ENCODE results near the gene LRFN4.

LRFN4 gene

DNA sequence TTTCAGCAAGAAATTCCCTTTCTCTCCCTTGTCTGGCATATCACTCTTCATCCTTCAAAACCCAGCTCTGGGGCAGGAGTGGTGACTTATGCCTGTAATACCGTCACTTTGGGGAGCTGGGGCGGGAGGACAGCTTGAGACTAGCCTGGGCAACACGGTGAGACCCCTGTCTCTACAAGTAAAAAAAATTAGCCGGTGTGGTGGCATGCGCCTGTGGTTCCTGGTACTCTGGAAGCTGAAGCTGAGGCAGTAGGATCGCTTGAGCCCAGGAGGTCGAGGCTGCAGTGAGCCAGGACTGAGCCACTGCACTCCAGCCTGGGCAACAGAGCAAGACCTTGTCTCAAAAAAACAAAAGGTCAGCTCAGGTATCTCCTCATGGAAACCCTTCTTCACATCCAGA is 15.0 kb upstream of the LRFN4 start:
- peak overlapping the region; percentile 100 for H3K9ac ChIP-seq (ENCODE audit: insufficient read length, low read depth)

DNA sequence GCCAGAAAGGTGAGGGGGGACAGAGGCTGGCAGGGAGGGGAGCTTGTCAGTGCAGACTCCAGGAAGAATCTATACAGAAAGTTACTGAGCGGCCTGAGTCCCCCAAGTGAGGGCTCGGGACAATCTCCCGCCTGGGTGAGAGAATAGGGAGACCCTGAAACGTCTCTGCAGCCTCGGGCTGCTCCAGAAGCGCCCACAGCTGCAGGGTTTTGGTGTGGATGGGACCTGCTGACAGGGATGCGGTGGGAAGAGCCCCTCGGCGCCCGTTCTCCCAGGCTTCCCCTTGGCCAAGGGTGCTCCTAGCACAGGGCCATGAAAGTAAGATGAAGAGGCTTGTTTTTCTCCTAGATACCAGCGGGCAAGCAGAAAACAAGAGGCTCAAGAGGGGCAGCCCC is 14.4 kb upstream of the LRFN4 start:
- no peak for DNase-seq (ENCODE audit: low read depth, low spot score)

More for the DNA sequence above, 15.0 kb upstream of the LRFN4 start:
- Histone ChIP-seq H3K9me3 (ENCODE audit: insufficient read depth, low read length) (no peaks in the 10 kb centered on the region), H3K27me3 (ENCODE audit: insufficient read depth, insufficient read length) (no peaks in the 10 kb centered on the region), H3K4me3 (ENCODE audit: insufficient read length, low read depth) (peak overlapping the region; percentile 79), H3K36me3 (ENCODE audit: insufficient read depth, insufficient read length, low read length) (peaks cover 69% of the 10 kb centered on the region), H3K4me1 (ENCODE audit: insufficient read depth, insufficient read length) (peaks cover 7% of the 10 kb centered on the region)
- TF ChIP-seq ZNF274 (IDR thresholded peaks at IDR 0.05; ENCODE audit: low read depth, low read length) = no peak
- TF ChIP-seq YY1 (IDR thresholded peaks at IDR 0.05; ENCODE audit: insufficient read depth, insufficient read length) = no peak
- no peak for TF ChIP-seq SUZ12 (IDR thresholded peaks at IDR 0.05; ENCODE audit: extremely low read depth, insufficient read depth, insufficient read length)
- no peak for DNase-seq (ENCODE audit: low read depth, low spot score)

DNA sequence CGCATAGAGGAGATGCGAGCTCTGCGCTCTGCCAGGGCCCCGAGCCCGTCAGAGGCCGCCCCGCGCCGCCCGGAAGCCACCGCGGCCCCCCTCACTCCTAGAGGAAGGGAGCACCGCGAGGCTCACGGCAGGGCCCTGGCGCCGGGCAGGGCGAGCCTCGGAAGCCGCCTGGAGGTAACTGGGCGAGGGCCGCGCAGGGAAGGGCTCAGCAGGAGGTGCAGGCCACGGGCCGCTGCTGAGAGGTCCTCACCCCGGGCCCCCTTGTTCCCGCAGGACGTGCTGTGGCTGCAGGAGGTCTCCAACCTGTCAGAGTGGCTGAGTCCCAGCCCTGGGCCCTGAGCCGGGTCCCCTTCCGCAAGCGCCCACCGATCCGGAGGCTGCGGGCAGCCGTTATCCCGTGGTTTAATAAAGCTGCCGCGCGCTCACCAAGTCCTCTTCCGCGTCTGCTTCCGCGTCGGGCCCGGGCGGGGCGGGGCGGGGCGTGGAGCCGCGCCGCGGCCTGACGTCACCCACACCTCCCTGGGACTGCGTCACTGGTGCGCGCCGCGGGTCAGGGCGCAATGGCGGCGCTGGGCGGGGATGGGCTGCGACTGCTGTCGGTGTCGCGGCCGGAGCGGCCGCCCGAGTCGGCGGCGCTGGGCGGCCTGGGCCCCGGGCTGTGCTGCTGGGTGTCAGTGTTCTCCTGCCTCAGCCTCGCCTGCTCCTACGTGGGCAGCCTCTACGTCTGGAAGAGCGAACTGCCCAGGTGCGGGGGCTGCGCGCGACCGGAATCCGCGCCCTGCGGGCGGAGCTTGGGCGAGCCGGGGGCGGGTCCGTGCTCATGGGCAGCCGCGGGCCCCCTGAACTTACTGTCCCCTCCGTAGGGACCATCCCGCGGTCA is 13.7 kb upstream of the LRFN4 start, which contains the start of gene RCE1:
RCE1 (plus strand) TSS at position 546 of the 880 bp plus-strand sequence; CDS start at position 561, 15 bp downstream.
- peaks cover 7% of the 10 kb centered on the region for H3K4me1 ChIP-seq (ENCODE audit: insufficient read depth, insufficient read length)
- TF ChIP-seq YY1 (IDR thresholded peaks at IDR 0.05; ENCODE audit: insufficient read depth, insufficient read length) (peak; percentile 92), ZNF274 (IDR thresholded peaks at IDR 0.05; ENCODE audit: low read depth, low read length) (no peak)

More for the DNA sequence above, 14.4 kb upstream of the LRFN4 start:
- Histone ChIP-seq H3K4me1 (ENCODE audit: insufficient read depth, insufficient read length) (peaks cover 7% of the 10 kb centered on the region), H3K9me3 (ENCODE audit: insufficient read depth, low read length) (no peaks in the 10 kb centered on the region), H3K4me3 (ENCODE audit: insufficient read length, low read depth) (peak overlapping the region; percentile 79), H3K36me3 (ENCODE audit: insufficient read depth, insufficient read length, low read length) (peaks cover 74% of the 10 kb centered on the region), H3K27me3 (ENCODE audit: insufficient read depth, insufficient read length) (no peaks in the 10 kb centered on the region), H3K9ac (ENCODE audit: insufficient read length, low read depth) (peak overlapping the region; percentile 100)
- TF ChIP-seq ZNF274 (IDR thresholded peaks at IDR 0.05; ENCODE audit: low read depth, low read length) = no peak
- no peak for TF ChIP-seq SUZ12 (IDR thresholded peaks at IDR 0.05; ENCODE audit: extremely low read depth, insufficient read depth, insufficient read length)
- TF ChIP-seq YY1 (IDR thresholded peaks at IDR 0.05; ENCODE audit: insufficient read depth, insufficient read length) = no peak

DNA sequence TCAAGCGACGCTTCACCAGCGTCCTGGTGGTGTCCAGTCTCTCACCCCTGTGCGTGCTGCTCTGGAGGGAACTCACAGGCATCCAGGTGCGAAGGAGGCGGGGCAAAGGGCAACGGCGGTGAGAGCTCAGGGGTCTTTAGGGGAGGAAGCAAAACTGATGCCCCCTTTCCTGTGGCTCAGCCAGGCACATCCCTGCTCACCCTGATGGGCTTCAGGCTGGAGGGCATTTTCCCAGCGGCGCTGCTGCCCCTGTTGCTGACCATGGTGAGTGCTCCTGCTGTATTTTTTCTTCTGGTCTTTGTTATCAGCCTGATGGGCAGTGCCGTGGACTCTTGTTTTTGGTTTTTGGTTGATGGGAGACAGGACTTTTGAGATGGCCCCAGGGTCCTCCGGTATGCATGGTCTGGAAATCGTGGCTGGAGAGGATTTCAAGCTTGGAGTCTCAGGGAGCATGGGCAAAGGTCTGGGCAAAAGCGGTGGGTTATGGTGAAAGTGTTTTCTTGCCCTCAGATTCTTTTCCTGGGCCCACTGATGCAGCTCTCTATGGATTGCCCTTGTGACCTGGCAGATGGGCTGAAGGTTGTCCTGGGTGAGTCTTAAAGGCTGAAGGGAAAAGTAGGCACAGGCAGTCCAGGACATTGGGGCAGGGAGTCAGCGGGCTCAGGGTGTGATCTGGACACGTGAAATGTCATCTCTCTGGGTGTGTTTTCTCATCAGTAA is 12.9 kb upstream of the LRFN4 start:
- H3K27me3 ChIP-seq (ENCODE audit: insufficient read depth, insufficient read length) = no peaks in the 10 kb centered on the region
- H3K9me3 ChIP-seq (ENCODE audit: insufficient read depth, low read length) = no peaks in the 10 kb centered on the region
- H3K4me1 ChIP-seq (ENCODE audit: insufficient read depth, insufficient read length) = peaks cover 7% of the 10 kb centered on the region
- peaks cover 78% of the 10 kb centered on the region for H3K36me3 ChIP-seq (ENCODE audit: insufficient read depth, insufficient read length, low read length)
- peak overlapping the region; percentile 100 for H3K9ac ChIP-seq (ENCODE audit: insufficient read length, low read depth)
- TF ChIP-seq SUZ12 (IDR thresholded peaks at IDR 0.05; ENCODE audit: extremely low read depth, insufficient read depth, insufficient read length) (no peak), ZNF274 (IDR thresholded peaks at IDR 0.05; ENCODE audit: low read depth, low read length) (no peak), YY1 (IDR thresholded peaks at IDR 0.05; ENCODE audit: insufficient read depth, insufficient read length) (no peak)
- H3K4me3 ChIP-seq (ENCODE audit: insufficient read length, low read depth) = peak overlapping the region; percentile 79
- no peak for DNase-seq (ENCODE audit: low read depth, low spot score)

More for the DNA sequence above, 13.7 kb upstream of the LRFN4 start, which contains the start of gene RCE1:
- H3K4me3 ChIP-seq (ENCODE audit: insufficient read length, low read depth) = peak within 1 kb of the TSS; percentile 79
- peaks cover 76% of the 10 kb centered on the region for H3K36me3 ChIP-seq (ENCODE audit: insufficient read depth, insufficient read length, low read length)
- peak within 1 kb of the TSS; percentile 100 for H3K9ac ChIP-seq (ENCODE audit: insufficient read length, low read depth)
- H3K27me3 ChIP-seq (ENCODE audit: insufficient read depth, insufficient read length) = no peaks in the 10 kb centered on the region
- H3K9me3 ChIP-seq (ENCODE audit: insufficient read depth, low read length) = no peaks in the 10 kb centered on the region
- DNase-seq (ENCODE audit: low read depth, low spot score) = peak; percentile 88

DNA sequence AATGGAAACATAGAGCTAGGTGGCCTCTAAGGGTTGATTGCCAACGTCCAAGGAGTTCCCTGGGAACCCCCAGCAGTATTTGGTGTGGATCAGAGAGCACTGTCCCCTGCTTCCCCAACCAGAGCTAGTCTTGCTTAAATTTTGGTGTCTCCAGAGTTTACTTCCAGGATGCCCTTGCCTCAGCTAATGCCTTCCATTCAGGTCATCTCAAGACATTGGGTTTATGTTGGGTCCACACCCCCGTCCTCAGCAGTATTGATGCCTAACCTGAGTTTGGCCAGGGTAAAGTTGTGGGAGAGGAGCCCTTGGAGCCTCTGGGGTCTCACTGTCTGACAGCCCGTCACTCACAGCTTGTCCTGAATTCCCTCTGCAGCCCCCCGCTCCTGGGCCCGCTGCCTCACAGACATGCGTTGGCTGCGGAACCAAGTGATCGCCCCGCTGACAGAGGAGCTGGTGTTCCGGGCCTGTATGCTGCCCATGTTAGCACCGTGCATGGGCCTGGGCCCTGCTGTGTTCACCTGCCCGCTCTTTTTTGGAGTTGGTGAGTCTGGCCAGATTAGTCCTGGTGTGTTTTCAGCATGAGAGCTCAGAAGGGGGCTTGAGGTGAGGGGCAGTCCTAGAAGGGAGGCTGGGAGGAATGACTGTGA is 12.2 kb upstream of the LRFN4 start:
- no peak for DNase-seq (ENCODE audit: low read depth, low spot score)
- no peaks in the 10 kb centered on the region for H3K9me3 ChIP-seq (ENCODE audit: insufficient read depth, low read length)
- TF ChIP-seq YY1 (IDR thresholded peaks at IDR 0.05; ENCODE audit: insufficient read depth, insufficient read length) (no peak), SUZ12 (IDR thresholded peaks at IDR 0.05; ENCODE audit: extremely low read depth, insufficient read depth, insufficient read length) (no peak), ZNF274 (IDR thresholded peaks at IDR 0.05; ENCODE audit: low read depth, low read length) (no peak)
- H3K27me3 ChIP-seq (ENCODE audit: insufficient read depth, insufficient read length) = no peaks in the 10 kb centered on the region
- peaks cover 7% of the 10 kb centered on the region for H3K4me1 ChIP-seq (ENCODE audit: insufficient read depth, insufficient read length)
- H3K4me3 ChIP-seq (ENCODE audit: insufficient read length, low read depth) = peak overlapping the region; percentile 79
- H3K36me3 ChIP-seq (ENCODE audit: insufficient read depth, insufficient read length, low read length) = peaks cover 79% of the 10 kb centered on the region
- H3K9ac ChIP-seq (ENCODE audit: insufficient read length, low read depth) = peak overlapping the region; percentile 100

DNA sequence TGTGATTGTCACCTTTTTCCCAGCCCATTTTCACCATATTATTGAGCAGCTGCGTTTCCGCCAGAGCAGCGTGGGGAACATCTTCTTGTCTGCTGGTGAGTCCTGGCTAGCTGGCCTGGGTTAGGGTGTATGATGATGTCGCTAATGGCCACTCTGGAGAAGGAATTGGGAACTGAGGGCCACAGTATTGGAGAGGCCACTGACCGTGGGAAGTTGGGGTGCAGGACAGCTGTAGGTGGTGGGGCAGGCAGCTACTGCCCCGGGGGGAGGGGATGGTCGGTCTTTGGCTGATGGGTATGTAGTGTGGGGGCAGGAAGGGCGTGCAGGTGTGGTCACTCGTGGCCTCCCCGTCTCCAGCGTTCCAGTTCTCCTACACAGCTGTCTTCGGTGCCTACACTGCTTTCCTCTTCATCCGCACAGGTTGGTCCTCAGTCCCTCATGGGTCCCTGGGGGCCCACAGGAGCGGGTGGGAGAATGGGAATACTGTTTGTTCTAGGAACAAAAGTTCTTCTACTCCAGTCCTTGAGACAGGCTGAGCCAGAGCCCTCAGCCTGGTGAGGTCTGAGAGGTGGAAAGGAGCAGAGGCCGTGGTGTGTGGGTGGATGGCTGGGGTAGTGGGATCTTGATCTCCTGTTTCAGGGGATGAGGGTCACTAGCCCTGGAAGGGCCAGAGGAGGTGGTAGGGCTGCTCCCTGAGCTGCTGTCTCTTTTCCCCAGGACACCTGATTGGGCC is 11.6 kb upstream of the LRFN4 start:
- Histone ChIP-seq H3K27me3 (ENCODE audit: insufficient read depth, insufficient read length) (no peaks in the 10 kb centered on the region), H3K9ac (ENCODE audit: insufficient read length, low read depth) (no peak overlapping the region), H3K9me3 (ENCODE audit: insufficient read depth, low read length) (no peaks in the 10 kb centered on the region), H3K36me3 (ENCODE audit: insufficient read depth, insufficient read length, low read length) (peaks cover 79% of the 10 kb centered on the region), H3K4me1 (ENCODE audit: insufficient read depth, insufficient read length) (peaks cover 7% of the 10 kb centered on the region), H3K4me3 (ENCODE audit: insufficient read length, low read depth) (no peak overlapping the region)
- TF ChIP-seq SUZ12 (IDR thresholded peaks at IDR 0.05; ENCODE audit: extremely low read depth, insufficient read depth, insufficient read length) (no peak), YY1 (IDR thresholded peaks at IDR 0.05; ENCODE audit: insufficient read depth, insufficient read length) (no peak), ZNF274 (IDR thresholded peaks at IDR 0.05; ENCODE audit: low read depth, low read length) (no peak)
- no peak for DNase-seq (ENCODE audit: low read depth, low spot score)
